ENCODE measurements around the gene XK. TPM values are rescaled to one million over a fixed set of nuclear protein-coding genes. Genes with fewer than 3 reads are reported as not detected.

The XK gene
- total and polyA plus RNA-seq, 2 experiments from 2014 or later: 2.2 to 7.2 TPM

GRCh38 chrX:37755025-37755424 is 69.4 kb downstream of the XK start:
- Histone ChIP-seq H3K4me1 (ENCODE audit: low read depth) (no peaks in the 10 kb centered on the region), H3K27me3 (no peaks in the 10 kb centered on the region), H3K27ac (no peak overlapping the region), H3K4me3 (no peak overlapping the region), H3K9me3 (ENCODE audit: low read depth) (no peaks in the 10 kb centered on the region), H3K36me3 (no peaks in the 10 kb centered on the region)
- TF ChIP-seq CTCF (IDR thresholded peaks at IDR 0.05; ENCODE audit: low read depth, low read length): no peak
- DNase-seq (ENCODE audit: low read depth in 1 of 2, low spot score in 1 of 2): no peak

- no peak overlapping the region for H3K4me3 ChIP-seq
- DNase-seq (ENCODE audit: low read depth in 1 of 2, low spot score in 1 of 2): no peak
- TF ChIP-seq CTCF (IDR thresholded peaks at IDR 0.05; ENCODE audit: low read depth, low read length): no peak
- no peaks in the 10 kb centered on the region for H3K9me3 ChIP-seq (ENCODE audit: low read depth)
- H3K36me3 ChIP-seq: no peaks in the 10 kb centered on the region
- H3K4me1 ChIP-seq (ENCODE audit: low read depth): no peaks in the 10 kb centered on the region
- H3K27ac ChIP-seq: no peak overlapping the region
- no peaks in the 10 kb centered on the region for H3K27me3 ChIP-seq
Observed at GRCh38 chrX:37757082-37757481, 71.5 kb downstream of the XK start.

- Histone ChIP-seq H3K27me3 (no peaks in the 10 kb centered on the region), H3K36me3 (no peaks in the 10 kb centered on the region), H3K4me1 (ENCODE audit: low read depth) (no peaks in the 10 kb centered on the region), H3K4me3 (no peak overlapping the region), H3K27ac (no peak overlapping the region), H3K9me3 (ENCODE audit: low read depth) (no peaks in the 10 kb centered on the region)
- no peak for TF ChIP-seq CTCF (IDR thresholded peaks at IDR 0.05; ENCODE audit: low read depth, low read length)
- DNase-seq (ENCODE audit: low read depth in 1 of 2, low spot score in 1 of 2): no peak
Observed at GRCh38 chrX:37759351-37759750, 73.8 kb downstream of the XK start.

- no peaks in the 10 kb centered on the region for H3K36me3 ChIP-seq
- H3K9me3 ChIP-seq (ENCODE audit: low read depth): no peaks in the 10 kb centered on the region
- H3K27me3 ChIP-seq: no peaks in the 10 kb centered on the region
- no peak for DNase-seq (ENCODE audit: low read depth in 1 of 2, low spot score in 1 of 2)
- no peak overlapping the region for H3K4me3 ChIP-seq
- H3K27ac ChIP-seq: no peak overlapping the region
- no peak for TF ChIP-seq CTCF (IDR thresholded peaks at IDR 0.05; ENCODE audit: low read depth, low read length)
- no peaks in the 10 kb centered on the region for H3K4me1 ChIP-seq (ENCODE audit: low read depth)
Observed at GRCh38 chrX:37759878-37760418, 74.4 kb downstream of the XK start.

GRCh38 chrX:37763400-37763799 is 77.8 kb downstream of the XK start:
- Histone ChIP-seq H3K36me3 (no peaks in the 10 kb centered on the region), H3K4me3 (no peak overlapping the region), H3K27ac (no peak overlapping the region), H3K4me1 (ENCODE audit: low read depth) (no peaks in the 10 kb centered on the region), H3K9me3 (ENCODE audit: low read depth) (no peaks in the 10 kb centered on the region), H3K27me3 (no peaks in the 10 kb centered on the region)
- TF ChIP-seq CTCF (IDR thresholded peaks at IDR 0.05; ENCODE audit: low read depth, low read length): no peak
- DNase-seq (ENCODE audit: low read depth in 1 of 2, low spot score in 1 of 2): no peak

- Histone ChIP-seq H3K4me3 (no peak overlapping the region), H3K9me3 (ENCODE audit: low read depth) (no peaks in the 10 kb centered on the region), H3K36me3 (no peaks in the 10 kb centered on the region), H3K27me3 (no peaks in the 10 kb centered on the region), H3K27ac (no peak overlapping the region), H3K4me1 (ENCODE audit: low read depth) (no peaks in the 10 kb centered on the region)
- no peak for TF ChIP-seq CTCF (IDR thresholded peaks at IDR 0.05; ENCODE audit: low read depth, low read length)
- no peak for DNase-seq (ENCODE audit: low read depth in 1 of 2, low spot score in 1 of 2)
Observed at GRCh38 chrX:37765507-37765906, 79.9 kb downstream of the XK start.
